ENCODE data around the gene EXOC4.

EXOC4 gene

GRCh38 chr7:133545618-133546017 is 292.7 kb downstream of the EXOC4 start:
- no peak overlapping the region for H3K4me3 ChIP-seq (ENCODE audit: low read depth, low read length)
- DNase-seq (ENCODE audit: low read depth) = no peak
- TF ChIP-seq CTCF (IDR thresholded peaks at IDR 0.05; ENCODE audit: low read depth, low read length, missing control alignments) = no peak

GRCh38 chr7:133547981-133548380 is 295.1 kb downstream of the EXOC4 start:
- no peak for DNase-seq (ENCODE audit: low read depth)
- TF ChIP-seq CTCF (IDR thresholded peaks at IDR 0.05; ENCODE audit: low read depth, low read length, missing control alignments) = no peak
- no peak overlapping the region for H3K4me3 ChIP-seq (ENCODE audit: low read depth, low read length)

- TF ChIP-seq CTCF (IDR thresholded peaks at IDR 0.05; ENCODE audit: low read depth, low read length, missing control alignments) = no peak
- H3K4me3 ChIP-seq (ENCODE audit: low read depth, low read length) = no peak overlapping the region
- DNase-seq (ENCODE audit: low read depth) = no peak
Observed at GRCh38 chr7:133549633-133550032, 296.8 kb downstream of the EXOC4 start.

GRCh38 chr7:133550145-133550544 is 297.3 kb downstream of the EXOC4 start:
- H3K4me3 ChIP-seq (ENCODE audit: low read depth, low read length) = no peak overlapping the region
- DNase-seq (ENCODE audit: low read depth) = no peak
- no peak for TF ChIP-seq CTCF (IDR thresholded peaks at IDR 0.05; ENCODE audit: low read depth, low read length, missing control alignments)

- no peak for DNase-seq (ENCODE audit: low read depth)
- H3K4me3 ChIP-seq (ENCODE audit: low read depth, low read length) = no peak overlapping the region
- no peak for TF ChIP-seq CTCF (IDR thresholded peaks at IDR 0.05; ENCODE audit: low read depth, low read length, missing control alignments)
Observed at GRCh38 chr7:133550811-133551210, 297.9 kb downstream of the EXOC4 start.

- no peak overlapping the region for H3K4me3 ChIP-seq (ENCODE audit: low read depth, low read length)
- TF ChIP-seq CTCF (IDR thresholded peaks at IDR 0.05; ENCODE audit: low read depth, low read length, missing control alignments) = no peak
- no peak for DNase-seq (ENCODE audit: low read depth)
Observed at GRCh38 chr7:133551466-133551865, 298.6 kb downstream of the EXOC4 start.

GRCh38 chr7:133552079-133552478 is 299.2 kb downstream of the EXOC4 start:
- H3K4me3 ChIP-seq (ENCODE audit: low read depth, low read length) = no peak overlapping the region
- TF ChIP-seq CTCF (IDR thresholded peaks at IDR 0.05; ENCODE audit: low read depth, low read length, missing control alignments) = no peak
- no peak for DNase-seq (ENCODE audit: low read depth)

Measured in GM12864 (cell line).